Measurements from ENCODE around the gene HINFP. TPM values are rescaled to one million over a fixed set of nuclear protein-coding genes. Genes with fewer than 3 reads are reported as not detected.

HINFP gene
- total and polyA plus RNA-seq, 2 of the 8 experiments (the other 6 are each of a cell fraction or from before 2014, with no cell fraction given): 35.0 to 37.3 TPM

DNA sequence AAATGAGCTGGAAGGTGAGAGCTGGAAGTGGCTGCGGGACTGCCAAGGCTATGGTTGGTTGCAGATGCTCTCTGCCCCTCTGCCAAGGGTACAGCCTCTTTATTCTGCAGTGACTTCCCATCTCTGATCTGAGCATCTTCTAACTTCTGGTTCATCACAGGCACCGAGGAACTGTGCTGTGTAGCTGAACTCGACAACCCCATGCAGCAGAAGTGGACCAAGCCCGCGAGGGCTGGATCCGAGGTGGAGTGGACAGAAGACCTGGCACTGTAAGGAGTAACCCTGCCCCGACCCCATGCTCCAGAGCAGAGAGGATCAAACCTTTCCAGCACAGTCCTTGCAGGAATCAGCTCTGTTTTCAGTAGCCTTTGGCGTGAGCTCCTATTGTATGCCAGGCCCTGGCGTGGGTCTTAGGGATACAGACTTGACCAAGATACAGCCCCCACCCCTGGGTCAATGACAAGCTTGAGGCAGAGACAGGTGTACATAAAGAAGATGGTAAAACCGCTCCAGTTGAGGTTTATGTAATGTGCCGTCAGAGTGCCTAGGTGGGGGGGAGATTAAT lies 9.9 kb upstream of the HINFP start:
- H2BK5ac ChIP-seq (ENCODE audit: low read depth, low read length): no peak overlapping the region
- 88% methylated on average over 11 of the region's 11 CpGs; no CpG with 5 or more reads in 1 of the 2 experiments for WGBS, 2 experiments (ENCODE audit: extremely low coverage in 1 of 2, insufficient coverage in 1 of 2, insufficient read length in 1 of 2, insufficient replicate concordance in 2 of 2, low coverage in 1 of 2, low lambda C conversion rate in 2 of 2, missing lambda C conversion rate in 1 of 2)
- H3K36me3 ChIP-seq (ENCODE audit: control insufficient read depth in 2 of 4, insufficient read depth in 4 of 4, low read length in 3 of 4): no peaks in the 10 kb centered on the region; a peak in 1 of 8 replicates
- no peak overlapping the region for H3K4ac ChIP-seq (replicated peaks; ENCODE audit: insufficient read length, low read depth, low read length)
- no peak for DNase-seq (ENCODE audit: low read depth in 1 of 2, low spot score in 2 of 2)
- H3K4me2 ChIP-seq (ENCODE audit: insufficient read depth in 1 of 2, low read depth in 2 of 2, low read length in 2 of 2): no peak overlapping the region
- POLR2A ChIA-PET (ENCODE audit: partially characterized antibody): interaction anchor here (0.7 to 10.6 kb wide), 7 partner anchors 9 to 205 kb away, joined by 3 to 139 read pairs (median 5); partner anchors contain the start of genes DPAGT1, HINFP and MCAM
- no peak overlapping the region for H2BK20ac ChIP-seq (ENCODE audit: low read length)
- H3K14ac ChIP-seq (ENCODE audit: insufficient read length): no peak overlapping the region
- H3K27me3 ChIP-seq (replicated peaks in 1 of 4; ENCODE audit: control insufficient read depth in 3 of 4, extremely low read depth in 1 of 4, insufficient read depth in 3 of 4, low read length in 3 of 4): peaks cover 2 to 20% (median 15%) of the 10 kb centered on the region in 4 experiments
- no peak for FAIRE-seq
- no peak overlapping the region for H3K4me3 ChIP-seq (ENCODE audit: extremely low read depth in 1 of 4, insufficient read depth in 2 of 4, low read depth in 3 of 4, low read length in 4 of 4)
- H3K9me3 ChIP-seq (ENCODE audit: insufficient read depth in 2 of 2, low read depth in 1 of 2, low read length in 1 of 2): no peaks in the 10 kb centered on the region
- H3K27ac ChIP-seq (ENCODE audit: low read depth, low read length): no peak overlapping the region
- H2AK5ac ChIP-seq (ENCODE audit: low read depth, low read length): no peak overlapping the region
- H4K91ac ChIP-seq (replicated peaks; ENCODE audit: insufficient read length, low read length): no peak overlapping the region
- peaks cover 12% of the 10 kb centered on the region for H3K23me2 ChIP-seq (ENCODE audit: low read depth, low read length)
- no peak overlapping the region for H3K23ac ChIP-seq (ENCODE audit: insufficient read length)
- no peaks in the 10 kb centered on the region; the same call in 1 of the 2 replicates for H3K79me1 ChIP-seq (ENCODE audit: low read depth, low read length)
- CTCF ChIA-PET (ENCODE audit: partially characterized antibody): interaction anchor here (0.8 to 5.4 kb wide), 8 partner anchors 11 to 212 kb away, joined by 3 to 25 read pairs (median 4); no protein-coding TSS in a partner anchor
- H4K20me1 ChIP-seq (replicated peaks in 1 of 2; ENCODE audit: control insufficient read depth in 1 of 2, insufficient read depth in 2 of 2, low read length in 2 of 2): peaks cover 0 to 4% of the 10 kb centered on the region in 2 experiments
- H3K4me1 ChIP-seq (replicated peaks in 1 of 4; ENCODE audit: control insufficient read depth in 3 of 4, insufficient read depth in 4 of 4, low read length in 3 of 4): peaks cover 0 to 13% (median 7%) of the 10 kb centered on the region in 4 experiments; a peak in 6 of 7 replicates
- H2BK12ac ChIP-seq (ENCODE audit: low read depth, low read length): no peak overlapping the region
- no peaks in the 10 kb centered on the region for H3K79me2 ChIP-seq (ENCODE audit: control insufficient read depth in 1 of 2, insufficient read depth in 2 of 2, low read length in 2 of 2)
- H2BK15ac ChIP-seq (ENCODE audit: low read length): no peak overlapping the region
- no peak overlapping the region for H4K5ac ChIP-seq (ENCODE audit: insufficient read length, low read depth, low read length)
- no peak overlapping the region for H3K18ac ChIP-seq (ENCODE audit: extremely low read depth, low read length)
- H3K9ac ChIP-seq (replicated peaks in 1 of 4; ENCODE audit: extremely low read depth in 1 of 4, low read depth in 3 of 4, low read length in 3 of 4): no peak overlapping the region
- H2AFZ ChIP-seq (ENCODE audit: low read length): no peak overlapping the region
- no peak overlapping the region for H3K56ac ChIP-seq (replicated peaks; ENCODE audit: insufficient read length, low read depth, low read length)
- peak overlapping the region; percentile 3; the same call in 1 of the 2 replicates for H4K8ac ChIP-seq (ENCODE audit: extremely low read depth, insufficient read depth, low read length)
- no peak overlapping the region for H2BK120ac ChIP-seq (replicated peaks; ENCODE audit: low read depth, low read length)
- TF ChIP-seq, protein P1, sequence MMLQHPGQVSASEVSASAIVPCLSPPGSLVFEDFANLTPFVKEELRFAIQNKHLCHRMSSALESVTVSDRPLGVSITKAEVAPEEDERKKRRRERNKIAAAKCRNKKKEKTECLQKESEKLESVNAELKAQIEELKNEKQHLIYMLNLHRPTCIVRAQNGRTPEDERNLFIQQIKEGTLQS (IDR thresholded peaks at IDR 0.05; ENCODE audit: insufficient read depth, low read depth, low read length): no peak
- TF ChIP-seq SP1 (IDR thresholded peaks at IDR 0.05; ENCODE audit: low read depth, low read length) (no peak), PHF8 (conservative IDR thresholded peaks at IDR 0.05; ENCODE audit: low read depth, low read length) (no peak), JUN (IDR thresholded peaks at IDR 0.05; ENCODE audit: low read depth, low read length) (no peak), BCL11A (IDR thresholded peaks at IDR 0.05; ENCODE audit: low read depth in 2 of 2, low read length in 2 of 2) (no peak), MAFK (IDR thresholded peaks at IDR 0.05; ENCODE audit: low read depth, low read length) (no peak), CHD1 (IDR thresholded peaks at IDR 0.05; ENCODE audit: low read depth, low read length) (no peak), POLR2AphosphoS5 (IDR thresholded peaks at IDR 0.05; ENCODE audit: low read depth, low read length) (no peak), KDM5A (IDR thresholded peaks at IDR 0.05; ENCODE audit: low read length) (no peak), RXRA (IDR thresholded peaks at IDR 0.05; ENCODE audit: insufficient read depth, low read depth, low read length) (no peak), EP300 (IDR thresholded peaks at IDR 0.05; ENCODE audit: borderline replicate concordance in 1 of 2, low read depth in 2 of 2, low read length in 2 of 2) (no peak)
- TF ChIP-seq, protein P2, sequence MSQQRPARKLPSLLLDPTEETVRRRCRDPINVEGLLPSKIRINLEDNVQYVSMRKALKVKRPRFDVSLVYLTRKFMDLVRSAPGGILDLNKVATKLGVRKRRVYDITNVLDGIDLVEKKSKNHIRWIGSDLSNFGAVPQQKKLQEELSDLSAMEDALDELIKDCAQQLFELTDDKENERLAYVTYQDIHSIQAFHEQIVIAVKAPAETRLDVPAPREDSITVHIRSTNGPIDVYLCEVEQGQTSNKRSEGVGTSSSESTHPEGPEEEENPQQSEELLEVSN (IDR thresholded peaks at IDR 0.05): no peak

Data from H1 (cell line).